ENCODE data around the gene DSC2.

DNA sequence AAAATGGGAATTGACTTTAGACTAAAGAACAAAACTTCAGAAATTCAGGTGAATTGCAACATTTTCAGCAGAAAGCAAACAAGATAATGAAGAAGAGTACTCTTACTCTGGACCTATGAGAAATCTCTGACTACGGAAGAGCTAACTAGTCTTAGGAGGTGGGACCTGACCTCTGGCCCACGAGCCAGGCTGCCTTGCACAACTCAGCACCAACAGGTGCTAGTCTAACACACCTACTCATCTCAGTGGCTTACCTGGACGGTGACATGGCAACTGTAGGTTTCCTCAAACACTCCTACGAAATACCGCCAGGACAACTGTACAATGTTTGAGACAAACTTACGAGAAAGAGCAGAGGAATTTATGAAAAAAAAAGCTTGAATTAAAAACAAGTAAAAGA is 56.6 kb downstream of the DSC2 start:
- TF ChIP-seq POLR2A (IDR thresholded peaks at IDR 0.05; ENCODE audit: control extremely low read depth in 1 of 2, low read depth in 2 of 2, low read length in 2 of 2) (no peak), CREB1 (IDR thresholded peaks at IDR 0.05) (no peak), GABPA (IDR thresholded peaks at IDR 0.05; ENCODE audit: borderline replicate concordance, insufficient read depth, low read length) (no peak), POLR2AphosphoS5 (IDR thresholded peaks at IDR 0.05; ENCODE audit: low read depth, low read length) (no peak), JUN (IDR thresholded peaks at IDR 0.05; ENCODE audit: low read depth, low read length) (no peak), TAF1 (IDR thresholded peaks at IDR 0.05; ENCODE audit: low read depth, low read length) (no peak), TCF12 (IDR thresholded peaks at IDR 0.05; ENCODE audit: low read depth, low read length) (no peak)
- TF ChIP-seq, protein P1, sequence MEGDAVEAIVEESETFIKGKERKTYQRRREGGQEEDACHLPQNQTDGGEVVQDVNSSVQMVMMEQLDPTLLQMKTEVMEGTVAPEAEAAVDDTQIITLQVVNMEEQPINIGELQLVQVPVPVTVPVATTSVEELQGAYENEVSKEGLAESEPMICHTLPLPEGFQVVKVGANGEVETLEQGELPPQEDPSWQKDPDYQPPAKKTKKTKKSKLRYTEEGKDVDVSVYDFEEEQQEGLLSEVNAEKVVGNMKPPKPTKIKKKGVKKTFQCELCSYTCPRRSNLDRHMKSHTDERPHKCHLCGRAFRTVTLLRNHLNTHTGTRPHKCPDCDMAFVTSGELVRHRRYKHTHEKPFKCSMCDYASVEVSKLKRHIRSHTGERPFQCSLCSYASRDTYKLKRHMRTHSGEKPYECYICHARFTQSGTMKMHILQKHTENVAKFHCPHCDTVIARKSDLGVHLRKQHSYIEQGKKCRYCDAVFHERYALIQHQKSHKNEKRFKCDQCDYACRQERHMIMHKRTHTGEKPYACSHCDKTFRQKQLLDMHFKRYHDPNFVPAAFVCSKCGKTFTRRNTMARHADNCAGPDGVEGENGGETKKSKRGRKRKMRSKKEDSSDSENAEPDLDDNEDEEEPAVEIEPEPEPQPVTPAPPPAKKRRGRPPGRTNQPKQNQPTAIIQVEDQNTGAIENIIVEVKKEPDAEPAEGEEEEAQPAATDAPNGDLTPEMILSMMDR (IDR thresholded peaks at IDR 0.05; ENCODE audit: control extremely low read depth in 1 of 3, insufficient read depth in 1 of 3, low read depth in 1 of 3, low read length in 3 of 3): no peak

All from H1 (cell line).